Activated CD4-positive, alpha-beta memory T cell treated with anti-CD3 and anti-CD28 coated beads for 36 hours (primary cell): ENCODE measurements around the gene ATG13. TPM values are rescaled to one million over a fixed set of nuclear protein-coding genes. Genes with fewer than 3 reads are reported as not detected.

Experiments
- CTCF ChIA-PET: fragments of 350-600 bp; sonication (Branson Sonifier 250); formaldehyde crosslinking; loops from one replicate; lab custom pipeline; 2021; ENCODE audit warnings: antibody characterized with exemption, inconsistent platforms; lab: Charles Lee
- POLR2A ChIA-PET: fragments of 350-600 bp; sonication (Branson Sonifier 250); formaldehyde crosslinking; loops from one replicate; lab custom pipeline; 2021; ENCODE audit warnings: antibody characterized with exemption; lab: Charles Lee
- DNase-seq: peaks from one replicate; pipeline ENCODE4 v3.0.0-alpha.2; 2020
- H3K27ac Mint-ChIP-seq: one replicate; pipeline ENCODE4 v1.8.0; 2021; ENCODE audit warnings: mixed read lengths
- H3K27me3 Mint-ChIP-seq: one replicate; pipeline ENCODE4 v1.8.0; 2021; ENCODE audit warnings: mixed read lengths
- H3K36me3 Mint-ChIP-seq: one replicate; pipeline ENCODE4 v1.8.0; 2021; ENCODE audit warnings: mixed read lengths
- H3K4me1 Mint-ChIP-seq: one replicate; pipeline ENCODE4 v1.8.0; 2021; ENCODE audit warnings: low read depth, mixed read lengths
- H3K4me3 Mint-ChIP-seq: one replicate; pipeline ENCODE4 v1.8.0; 2021; ENCODE audit warnings: mild to moderate bottlenecking, mixed read lengths
- H3K9me3 Mint-ChIP-seq: one replicate; pipeline ENCODE4 v1.8.0; 2021; ENCODE audit warnings: mixed read lengths
- intact Hi-C: fragments of 100-400 bp; cut with micrococcal nuclease; formaldehyde crosslinking; loops from one replicate; pipeline ENCODE4 v1.15.1; 2023
- total RNA-seq, 2 experiments: library from RNA; stranded (reverse); gene quantifications; one replicate each; pipeline ENCODE4 v1.2.3, GENCODE V29; 2021

ATG13 gene
- total RNA-seq, 2 experiments from 2014 or later, result 49.9 to 51.0 TPM

GRCh38 chr11:46678741-46679130 is 61.4 kb downstream of the ATG13 start:
- Mint-ChIP-seq H3K9me3 (no peaks in the 10 kb centered on the region), H3K4me1 (peaks cover 37% of the 10 kb centered on the region), H3K27ac (no peak overlapping the region), H3K36me3 (peaks cover 11% of the 10 kb centered on the region), H3K4me3 (no peak overlapping the region), H3K27me3 (no peaks in the 10 kb centered on the region)
- no peak for DNase-seq
- ChIA-PET CTCF (no interaction called here), POLR2A (no interaction called here)
- intact Hi-C loops, result no loop called here

- Mint-ChIP-seq H3K36me3 (peaks cover 11% of the 10 kb centered on the region), H3K4me3 (no peak overlapping the region), H3K4me1 (peaks cover 29% of the 10 kb centered on the region), H3K27me3 (no peaks in the 10 kb centered on the region), H3K9me3 (no peaks in the 10 kb centered on the region), H3K27ac (no peak overlapping the region)
- CTCF ChIA-PET, result no interaction called here
- intact Hi-C loops, result no loop called here
- DNase-seq, result no peak
- POLR2A ChIA-PET, result no interaction called here
Observed at GRCh38 chr11:46679241-46680163, 62.1 kb downstream of the ATG13 start.

- Mint-ChIP-seq H3K36me3 (peaks cover 11% of the 10 kb centered on the region), H3K27ac (no peak overlapping the region)
Observed at GRCh38 chr11:46680164-46680760, 62.9 kb downstream of the ATG13 start.

GRCh38 chr11:46680815-46681214 is 63.5 kb downstream of the ATG13 start:
- H3K9me3 Mint-ChIP-seq, result no peaks in the 10 kb centered on the region
- ChIA-PET POLR2A (no interaction called here), CTCF (interaction anchor here (0.5 kb wide), 1 partner anchor 11 kb away, joined by 3 read pairs; no protein-coding TSS in a partner anchor)
- peaks cover 16% of the 10 kb centered on the region for H3K4me1 Mint-ChIP-seq
- H3K27me3 Mint-ChIP-seq, result no peaks in the 10 kb centered on the region
- H3K36me3 Mint-ChIP-seq, result peaks cover 11% of the 10 kb centered on the region
- no peak for DNase-seq
- no peak overlapping the region for H3K27ac Mint-ChIP-seq
- intact Hi-C loops, result no loop called here
- no peak overlapping the region for H3K4me3 Mint-ChIP-seq

More at GRCh38 chr11:46680164-46680760, 62.9 kb downstream of the ATG13 start:
- Mint-ChIP-seq H3K4me3 (no peak overlapping the region), H3K27me3 (no peaks in the 10 kb centered on the region), H3K4me1 (peaks cover 21% of the 10 kb centered on the region), H3K9me3 (no peaks in the 10 kb centered on the region)
- ChIA-PET POLR2A (no interaction called here), CTCF (no interaction called here)
- intact Hi-C loops, result no loop called here
- DNase-seq, result no peak

GRCh38 chr11:46681814-46682213 is 64.5 kb downstream of the ATG13 start:
- CTCF ChIA-PET, result no interaction called here
- Mint-ChIP-seq H3K27me3 (no peaks in the 10 kb centered on the region), H3K27ac (no peak overlapping the region), H3K4me1 (peaks cover 10% of the 10 kb centered on the region), H3K36me3 (peaks cover 13% of the 10 kb centered on the region), H3K4me3 (no peak overlapping the region), H3K9me3 (no peaks in the 10 kb centered on the region)
- DNase-seq, result no peak
- POLR2A ChIA-PET, result no interaction called here
- intact Hi-C loops, result no loop called here

GRCh38 chr11:46682773-46683752 is 65.7 kb downstream of the ATG13 start:
- no peak for DNase-seq
- H3K36me3 Mint-ChIP-seq, result peaks cover 23% of the 10 kb centered on the region
- no peak overlapping the region for H3K4me3 Mint-ChIP-seq
- ChIA-PET CTCF (interaction anchor here (1.4 kb wide), 1 partner anchor 12 kb away, joined by 3 read pairs; no protein-coding TSS in a partner anchor), POLR2A (interaction anchor here (0.7 kb wide), 1 partner anchor 16 kb away, joined by 3 read pairs; no protein-coding TSS in a partner anchor)
- H3K4me1 Mint-ChIP-seq, result peaks cover 2% of the 10 kb centered on the region
- no peaks in the 10 kb centered on the region for H3K9me3 Mint-ChIP-seq
- no peaks in the 10 kb centered on the region for H3K27me3 Mint-ChIP-seq
- H3K27ac Mint-ChIP-seq, result no peak overlapping the region
- intact Hi-C loops, result no loop called here

- Mint-ChIP-seq H3K27ac (no peak overlapping the region), H3K27me3 (no peaks in the 10 kb centered on the region), H3K4me1 (no peaks in the 10 kb centered on the region), H3K4me3 (no peak overlapping the region), H3K9me3 (no peaks in the 10 kb centered on the region), H3K36me3 (peaks cover 24% of the 10 kb centered on the region)
- no peak for DNase-seq
- ChIA-PET POLR2A (interaction anchor here (0.5 to 1.2 kb wide), 3 partner anchors 9 to 14 kb away, joined by 3 read pairs; no protein-coding TSS in a partner anchor), CTCF (interaction anchor here (0.7 kb wide), 1 partner anchor 370 kb away, joined by 3 read pairs; no protein-coding TSS in a partner anchor)
- intact Hi-C loops, result no loop called here
Observed at GRCh38 chr11:46684367-46684766, 67.0 kb downstream of the ATG13 start.

GRCh38 chr11:46686886-46687795 is 69.8 kb downstream of the ATG13 start:
- H3K36me3 Mint-ChIP-seq, result peaks cover 24% of the 10 kb centered on the region
- no peak for DNase-seq
- no peak overlapping the region for H3K4me3 Mint-ChIP-seq
- ChIA-PET CTCF (no interaction called here), POLR2A (no interaction called here)
- H3K27ac Mint-ChIP-seq, result no peak overlapping the region
- H3K4me1 Mint-ChIP-seq, result no peaks in the 10 kb centered on the region
- H3K27me3 Mint-ChIP-seq, result no peaks in the 10 kb centered on the region
- intact Hi-C loops, result no loop called here
- H3K9me3 Mint-ChIP-seq, result no peaks in the 10 kb centered on the region

GRCh38 chr11:46690702-46691101 is 73.3 kb downstream of the ATG13 start:
- peaks cover 32% of the 10 kb centered on the region for H3K36me3 Mint-ChIP-seq
- no peaks in the 10 kb centered on the region for H3K4me1 Mint-ChIP-seq
- no peak overlapping the region for H3K27ac Mint-ChIP-seq
- no peaks in the 10 kb centered on the region for H3K9me3 Mint-ChIP-seq
- no peaks in the 10 kb centered on the region for H3K27me3 Mint-ChIP-seq
- ChIA-PET CTCF (no interaction called here), POLR2A (interaction anchor here (0.6 to 1.0 kb wide), 3 partner anchors 15 to 221 kb away, joined by 3 to 5 read pairs (median 4); no protein-coding TSS in a partner anchor)
- no peak for DNase-seq
- intact Hi-C loops, result no loop called here
- H3K4me3 Mint-ChIP-seq, result no peak overlapping the region

- Mint-ChIP-seq H3K4me3 (no peak overlapping the region), H3K9me3 (no peaks in the 10 kb centered on the region), H3K4me1 (peaks cover 3% of the 10 kb centered on the region), H3K27me3 (no peaks in the 10 kb centered on the region), H3K27ac (no peak overlapping the region), H3K36me3 (peaks cover 29% of the 10 kb centered on the region)
- ChIA-PET CTCF (interaction anchor here (0.6 kb wide), 2 partner anchors 11 to 470 kb away, joined by 3 read pairs; no protein-coding TSS in a partner anchor), POLR2A (no interaction called here)
- intact Hi-C loops, result no loop called here
- DNase-seq, result no peak
Observed at GRCh38 chr11:46692450-46692849, 75.1 kb downstream of the ATG13 start.

GRCh38 chr11:46693597-46694012 is 76.3 kb downstream of the ATG13 start:
- no peak for DNase-seq
- Mint-ChIP-seq H3K9me3 (no peaks in the 10 kb centered on the region), H3K27ac (no peak overlapping the region), H3K4me1 (peaks cover 14% of the 10 kb centered on the region), H3K4me3 (no peak overlapping the region), H3K36me3 (peaks cover 22% of the 10 kb centered on the region), H3K27me3 (no peaks in the 10 kb centered on the region)
- CTCF ChIA-PET, result no interaction called here
- POLR2A ChIA-PET, result no interaction called here
- intact Hi-C loops, result no loop called here
